A549 (cell line): Measurements from ENCODE around the gene SMCR8.

Experiments used
- CTCF ChIP-seq: fragments of >200 bp; sonication (Bioruptor Twin); formaldehyde crosslinking; IDR thresholded peaks from 3 replicates; pipeline ENCODE4 v1.5.1; 2016
- FOSB ChIP-seq: fragments of 250-450 bp; sonication (Bioruptor Pico); IDR thresholded peaks from 2 replicates; pipeline ENCODE4 v1.5.0; 2020; ENCODE audit warnings: mild to moderate bottlenecking, moderate library complexity
- POLR2A ChIP-seq: IDR thresholded peaks from 2 replicates; pipeline ENCODE4 v1.6.1; 2012; ENCODE audit warnings: mild to moderate bottlenecking, low read length

- no peak for TF ChIP-seq FOSB (CRISPR knock-in tag)
- no peak for TF ChIP-seq CTCF
- TF ChIP-seq POLR2A = no peak
Observed at GRCh38 chr17:18291718-18292540, 23.2 kb upstream of the SMCR8 start.
